Activated CD8-positive, alpha-beta memory T cell treated with anti-CD3 and anti-CD28 coated beads for 1 hour (primary cell): ENCODE data around the gene ADAM15.

ENCODE experiments used
- DNase-seq, 2 donors: peaks; one replicate each; pipeline ENCODE4 v3.0.0-alpha.2; 2020; ENCODE audit warnings: low read depth in 1 of 2; ENCODE audit errors: extremely low read depth in 1 of 2

The ADAM15 gene

DNA sequence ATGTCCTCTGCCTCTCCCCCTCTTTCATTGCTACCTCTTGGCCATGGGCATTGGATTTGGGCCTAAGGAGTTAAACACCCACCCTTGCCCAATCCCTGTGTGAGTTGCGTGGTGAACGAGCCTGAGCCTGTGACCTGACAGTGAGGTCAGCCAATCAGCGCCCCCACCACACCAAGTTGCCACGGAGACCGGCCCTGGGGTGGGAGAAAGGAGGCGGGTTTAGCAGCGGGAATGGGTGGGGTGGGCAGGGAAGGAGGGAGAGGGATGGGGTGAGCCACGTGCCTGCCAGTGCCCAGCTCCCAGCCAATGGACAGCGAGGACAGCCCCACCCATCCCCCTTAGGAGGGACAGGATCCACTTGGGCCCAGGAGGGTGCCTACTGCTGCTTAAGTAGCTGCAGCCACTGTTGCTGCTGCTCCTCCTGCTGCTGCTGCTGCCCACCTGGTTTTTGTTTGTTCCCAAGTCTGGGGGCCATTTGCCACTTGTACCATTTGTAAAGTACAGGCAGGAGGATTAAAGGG, 39.0 kb upstream of the ADAM15 start:
- DNase-seq: no peak

DNA sequence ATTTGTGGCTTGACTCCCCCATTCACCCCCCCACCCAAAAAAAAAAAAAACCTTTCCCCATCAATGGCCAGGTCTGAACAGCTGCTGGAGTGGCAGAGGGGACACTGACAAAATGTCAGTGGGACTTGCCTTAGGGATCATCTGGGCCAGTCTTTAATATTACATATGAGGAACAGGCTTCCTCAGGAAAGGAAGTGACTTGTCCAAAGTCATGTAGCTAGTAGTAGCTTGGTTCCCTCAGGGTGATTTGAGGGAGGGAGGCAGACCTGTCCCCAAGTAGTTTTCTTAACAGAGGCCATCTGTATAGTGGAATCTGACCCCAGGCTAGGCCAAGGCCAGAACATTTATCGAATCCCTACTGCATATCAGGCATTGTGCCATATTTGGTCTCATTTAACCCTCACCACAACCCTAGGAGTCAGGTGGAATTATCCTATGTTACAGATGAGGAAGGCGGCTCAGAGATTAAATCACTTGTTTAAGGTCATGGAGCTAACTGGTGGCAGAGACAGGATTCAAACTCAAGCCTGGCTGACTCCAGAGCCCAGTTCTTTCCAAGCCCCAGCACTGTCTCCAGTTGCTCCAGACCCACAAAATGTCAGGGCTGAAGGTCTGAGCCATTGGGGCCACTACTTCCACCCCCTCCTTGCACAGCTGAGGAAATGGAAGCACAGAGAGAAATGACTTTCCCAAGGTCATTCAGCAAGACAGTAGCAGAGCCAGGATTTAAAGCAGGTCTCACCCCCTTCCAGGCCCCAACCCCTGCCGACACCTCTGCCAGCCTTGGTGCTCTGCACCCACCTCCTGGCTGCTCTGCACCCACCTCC, 38.1 kb upstream of the ADAM15 start:
- DNase-seq: no peak

DNA sequence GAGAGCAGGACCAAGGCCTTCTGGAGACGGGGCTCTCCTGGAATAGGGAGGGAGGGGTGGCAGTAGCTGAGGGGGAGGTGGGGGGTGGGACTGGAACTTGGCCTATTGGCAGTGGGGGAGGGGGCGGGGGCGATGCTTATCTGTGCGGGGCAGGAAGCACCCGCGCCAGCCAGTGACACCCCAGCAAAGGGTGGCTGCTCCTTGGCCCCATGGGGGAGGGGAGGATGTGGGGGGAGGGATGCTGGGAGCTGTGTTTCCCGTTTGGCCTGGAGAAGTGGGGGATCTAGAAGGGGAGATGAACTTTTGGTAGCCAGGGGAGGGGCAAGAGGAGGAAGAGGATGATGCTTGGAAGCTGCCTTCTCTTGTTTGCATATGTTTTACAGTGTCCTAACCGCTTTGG, 37.5 kb upstream of the ADAM15 start:
- no peak for DNase-seq

DNA sequence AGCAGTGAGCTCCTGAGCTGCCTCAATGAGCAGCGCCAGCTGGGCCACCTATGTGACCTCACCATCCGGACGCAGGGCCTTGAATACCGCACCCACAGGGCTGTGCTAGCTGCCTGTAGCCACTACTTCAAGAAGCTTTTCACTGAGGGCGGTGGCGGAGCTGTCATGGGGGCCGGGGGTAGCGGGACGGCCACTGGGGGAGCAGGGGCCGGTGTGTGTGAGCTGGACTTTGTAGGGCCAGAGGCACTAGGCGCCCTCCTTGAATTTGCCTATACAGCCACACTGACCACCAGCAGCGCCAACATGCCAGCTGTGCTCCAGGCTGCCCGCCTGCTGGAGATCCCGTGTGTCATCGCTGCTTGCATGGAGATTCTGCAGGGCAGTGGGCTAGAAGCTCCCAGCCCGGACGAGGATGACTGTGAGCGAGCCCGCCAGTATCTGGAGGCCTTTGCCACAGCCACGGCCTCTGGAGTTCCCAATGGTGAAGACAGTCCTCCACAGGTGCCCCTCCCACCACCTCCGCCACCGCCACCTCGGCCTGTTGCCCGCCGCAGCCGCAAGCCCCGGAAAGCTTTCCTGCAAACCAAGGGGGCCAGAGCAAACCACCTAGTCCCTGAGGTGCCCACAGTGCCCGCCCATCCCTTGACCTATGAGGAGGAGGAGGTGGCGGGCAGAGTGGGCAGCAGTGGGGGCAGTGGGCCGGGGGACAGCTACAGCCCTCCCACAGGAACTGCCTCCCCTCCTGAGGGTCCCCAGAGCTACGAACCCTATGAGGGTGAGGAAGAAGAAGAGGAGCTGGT, 36.2 kb upstream of the ADAM15 start:
- DNase-seq: no peak

DNA sequence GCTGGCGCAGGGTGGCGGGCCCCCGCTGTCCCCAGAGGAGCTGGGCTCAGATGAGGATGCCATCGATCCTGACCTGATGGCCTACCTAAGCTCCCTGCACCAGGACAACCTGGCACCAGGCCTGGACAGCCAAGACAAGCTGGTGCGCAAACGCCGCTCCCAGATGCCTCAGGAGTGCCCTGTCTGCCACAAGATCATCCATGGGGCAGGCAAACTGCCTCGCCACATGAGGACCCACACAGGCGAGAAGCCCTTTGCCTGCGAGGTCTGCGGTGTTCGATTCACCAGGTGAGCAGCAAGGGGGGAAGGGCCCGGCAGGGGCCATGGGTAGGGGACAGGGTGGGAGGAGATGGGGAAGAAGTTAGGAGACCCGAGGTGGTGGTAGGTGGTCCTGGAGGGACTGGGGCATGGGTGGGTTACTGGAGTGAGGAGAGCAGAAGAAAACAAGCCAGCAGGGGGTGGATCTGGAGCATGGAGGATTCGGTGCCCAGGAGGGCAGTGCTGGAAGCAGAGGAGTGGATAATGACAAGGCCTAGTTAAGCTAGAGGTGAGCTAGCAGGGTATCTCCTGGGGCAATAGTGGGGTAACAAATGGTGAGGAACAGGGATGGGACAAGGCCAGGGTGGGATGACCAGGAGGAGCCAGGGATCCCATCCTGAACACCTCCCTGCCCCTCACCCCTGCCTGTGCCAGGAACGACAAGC, 35.4 kb upstream of the ADAM15 start:
- DNase-seq: no peak

DNA sequence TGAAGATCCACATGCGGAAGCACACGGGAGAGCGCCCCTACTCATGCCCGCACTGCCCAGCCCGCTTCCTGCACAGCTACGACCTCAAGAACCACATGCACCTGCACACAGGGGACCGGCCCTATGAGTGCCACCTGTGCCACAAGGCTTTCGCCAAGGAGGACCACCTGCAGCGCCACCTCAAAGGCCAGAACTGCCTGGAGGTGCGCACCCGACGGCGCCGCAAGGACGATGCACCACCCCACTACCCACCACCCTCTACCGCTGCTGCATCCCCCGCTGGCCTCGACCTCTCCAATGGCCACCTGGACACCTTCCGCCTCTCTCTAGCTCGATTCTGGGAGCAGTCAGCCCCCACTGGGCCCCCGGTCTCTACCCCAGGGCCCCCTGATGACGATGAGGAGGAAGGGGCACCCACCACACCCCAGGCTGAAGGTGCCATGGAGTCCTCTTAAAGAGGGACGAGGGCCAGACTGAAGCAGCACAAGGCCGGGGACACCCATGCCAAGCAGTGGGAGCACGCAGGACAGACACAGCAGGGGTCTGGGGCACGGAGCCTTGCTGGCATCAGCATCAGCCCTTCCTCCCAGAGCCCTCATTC, 34.8 kb upstream of the ADAM15 start:
- no peak for DNase-seq

DNA sequence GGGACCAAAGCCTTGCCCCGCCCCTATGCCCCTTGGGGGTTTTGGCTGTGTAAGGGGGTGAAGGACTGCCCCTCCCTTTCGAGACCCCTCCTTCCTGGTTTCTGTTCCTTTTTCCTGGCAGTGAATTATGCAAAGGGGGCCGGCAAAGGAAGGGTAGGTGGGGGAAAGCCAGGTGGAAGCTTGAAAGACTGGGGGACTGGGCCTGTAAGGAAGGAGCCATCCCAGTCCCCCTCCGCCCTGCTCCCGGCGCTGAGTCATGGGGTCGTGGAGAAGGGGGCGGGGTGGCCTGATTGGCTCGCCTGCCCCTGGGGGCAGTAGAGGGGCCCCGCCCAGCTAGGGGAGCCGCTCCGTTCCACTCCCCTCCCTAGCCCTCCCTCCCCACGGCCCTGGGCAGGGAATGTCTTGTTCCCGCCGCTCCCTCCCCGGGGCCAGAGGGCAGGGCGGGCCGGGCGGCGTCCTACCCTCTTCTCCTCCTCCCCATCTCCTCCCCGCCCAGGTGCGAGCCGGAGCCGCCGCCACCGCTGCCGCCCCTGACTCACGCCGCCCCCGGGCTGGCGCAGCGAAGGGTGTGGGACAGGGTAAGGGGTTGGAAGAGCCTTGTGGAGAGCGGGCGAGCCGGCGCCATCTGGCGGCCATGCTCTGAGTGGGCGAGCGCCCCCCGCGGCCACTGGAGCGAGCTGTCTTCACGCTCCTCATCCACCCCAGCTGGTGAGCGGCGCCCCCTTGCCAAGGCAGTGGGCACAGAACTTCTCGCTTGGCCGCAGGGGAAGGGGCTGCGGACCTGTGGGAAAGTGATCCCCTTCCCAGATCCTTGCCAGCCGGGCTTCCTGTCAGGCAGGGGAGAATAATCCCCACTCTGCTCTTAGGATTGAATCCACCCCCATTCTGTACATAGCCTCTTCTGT, 33.8 kb upstream of the ADAM15 start:
- DNase-seq: peak; percentile 65 to 81

DNA sequence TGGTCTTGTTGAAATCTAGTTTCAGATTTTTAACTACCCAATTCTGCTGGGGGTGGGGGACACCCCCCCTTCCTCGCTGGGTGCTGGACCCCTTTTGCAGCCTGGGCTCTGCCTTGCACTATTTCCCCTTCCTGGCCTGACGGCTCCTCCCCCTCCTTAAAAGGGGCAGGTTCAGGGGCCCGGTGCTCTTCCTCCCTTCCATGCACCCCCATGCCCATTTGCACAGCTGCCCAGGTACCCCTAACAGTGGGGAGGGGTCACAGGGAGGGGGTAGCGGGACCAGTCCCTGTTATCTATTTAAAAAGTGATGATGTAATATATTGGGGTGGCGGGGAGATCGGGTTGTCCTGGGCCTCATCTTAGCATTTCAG, 33.2 kb upstream of the ADAM15 start:
- no peak for DNase-seq

DNA sequence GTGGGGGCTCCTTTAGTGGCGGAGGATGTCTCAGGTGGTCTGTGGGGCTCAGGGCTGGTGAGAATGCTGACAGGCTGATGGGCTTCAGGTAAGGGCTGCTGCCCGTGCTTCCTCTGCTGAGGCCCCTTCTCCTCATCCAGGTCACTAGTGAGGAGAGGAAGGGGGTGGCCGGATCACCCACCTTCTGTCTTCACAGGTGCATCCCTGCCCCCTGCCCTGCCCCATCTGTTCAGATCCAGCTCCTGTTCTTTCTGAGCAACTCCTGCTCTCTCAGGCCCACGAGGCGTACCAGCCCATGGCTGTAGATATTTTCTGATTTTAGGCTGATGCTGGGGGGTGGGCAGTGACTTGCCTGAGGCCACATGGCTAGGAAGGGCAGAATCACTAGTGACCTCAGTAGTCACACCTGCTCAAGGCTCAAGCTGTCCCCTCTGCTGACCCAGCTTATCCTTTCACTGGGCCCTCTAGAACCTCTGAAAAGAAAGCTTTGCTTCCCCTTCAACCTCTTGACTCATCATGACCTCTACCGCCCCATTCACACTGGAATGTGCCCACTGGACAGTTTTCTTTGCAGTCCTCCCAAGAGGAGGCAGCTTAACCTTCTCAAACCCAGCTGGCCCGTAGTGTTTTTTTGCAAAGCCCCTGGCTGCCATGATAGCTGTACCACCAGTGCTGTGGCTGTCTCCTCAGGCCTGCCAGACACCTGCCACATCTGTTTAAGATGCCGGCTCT, 32.3 kb upstream of the ADAM15 start:
- DNase-seq: no peak

DNA sequence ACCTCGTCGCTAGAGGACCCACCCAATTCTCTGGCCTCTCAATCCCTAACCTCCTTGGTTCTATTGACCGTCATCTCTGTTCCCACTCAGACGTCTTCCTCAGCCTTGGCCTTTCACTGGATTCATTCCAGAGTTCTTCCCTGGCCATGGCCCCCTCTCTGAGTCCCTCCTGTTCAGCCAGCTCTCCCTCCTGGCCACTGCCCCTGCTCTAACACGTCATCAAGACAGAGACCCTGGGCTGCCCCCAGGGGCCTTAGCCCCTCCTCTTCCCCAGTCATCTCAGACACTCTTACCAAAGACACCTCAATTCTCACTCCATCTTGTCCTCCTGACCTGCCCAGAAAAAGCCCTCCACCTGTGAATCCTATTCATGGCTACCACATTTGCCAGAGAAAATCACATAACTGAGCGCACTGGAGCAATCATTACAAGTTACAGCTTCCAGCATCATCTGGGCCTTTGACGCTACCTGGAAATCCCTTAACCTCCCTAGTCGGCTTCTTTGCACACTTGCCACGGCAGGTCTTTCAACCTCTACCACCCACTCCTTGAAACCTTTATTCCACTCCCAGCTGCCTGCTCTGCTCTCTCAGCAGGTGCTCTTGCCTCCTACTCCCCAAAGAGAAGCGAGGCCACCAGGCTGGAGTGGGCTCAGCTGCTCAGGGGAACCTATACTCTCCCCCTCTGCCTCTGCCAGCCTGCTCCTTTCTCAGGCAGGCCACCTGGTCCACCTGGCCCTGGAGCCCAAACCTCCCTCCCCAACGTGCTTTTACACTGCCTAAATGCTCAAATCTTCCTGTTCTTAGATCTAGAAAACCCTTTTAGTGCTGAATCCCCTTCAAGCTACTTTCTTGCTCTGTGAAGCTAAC, 31.5 kb upstream of the ADAM15 start:
- DNase-seq: no peak

DNA sequence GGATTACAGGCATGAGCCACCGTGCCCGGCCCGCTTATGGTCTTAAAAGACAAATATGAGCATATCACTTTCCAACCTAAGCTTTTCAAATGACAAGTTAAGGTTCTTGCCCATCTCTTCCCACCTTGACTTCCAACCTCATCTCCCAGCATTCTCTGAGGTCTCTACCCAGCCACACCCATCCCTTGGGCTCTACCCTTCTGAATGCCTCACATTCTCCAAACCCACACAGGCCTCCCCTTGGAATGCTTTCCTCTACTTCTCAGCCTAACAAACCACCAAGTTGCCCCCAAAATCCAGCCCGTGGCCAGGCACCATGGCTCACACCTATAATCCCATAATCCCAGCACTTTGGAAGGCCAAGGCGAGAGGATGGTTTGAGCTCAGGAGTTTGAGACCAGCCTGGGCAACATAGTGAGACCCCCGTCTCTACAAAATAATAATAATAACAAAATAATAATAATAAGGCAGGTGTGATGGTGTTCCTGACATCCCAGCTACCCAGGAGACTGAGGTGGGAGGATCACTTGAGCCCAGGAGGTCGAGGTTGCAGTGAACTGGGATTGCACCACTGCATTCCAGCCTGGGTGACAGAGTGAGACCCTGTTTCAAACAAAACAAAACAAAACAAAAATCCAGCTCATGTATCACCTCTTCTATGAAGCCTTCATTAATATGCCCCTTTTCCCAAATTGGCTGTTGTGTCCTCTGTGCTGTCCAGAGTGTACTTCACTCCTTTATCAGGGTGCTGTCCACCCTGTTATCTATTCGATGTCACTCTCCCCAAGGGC, 28.8 kb upstream of the ADAM15 start:
- no peak for DNase-seq

DNA sequence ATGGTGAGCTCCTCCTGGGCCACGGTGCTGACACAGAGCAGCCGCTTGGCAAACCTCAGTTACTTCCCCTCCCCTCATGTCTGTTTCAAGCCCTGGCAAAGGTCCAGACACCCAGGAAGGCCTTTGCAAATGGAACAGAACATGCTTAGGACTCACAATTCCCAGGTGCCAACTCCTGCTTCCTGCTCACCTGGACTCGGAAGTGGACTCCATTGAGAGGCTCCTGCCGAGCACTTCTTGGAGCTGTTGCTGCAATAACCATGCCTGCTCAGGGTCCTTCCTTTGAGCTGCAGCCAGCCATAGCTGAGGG, 28.2 kb upstream of the ADAM15 start:
- no peak for DNase-seq

DNA sequence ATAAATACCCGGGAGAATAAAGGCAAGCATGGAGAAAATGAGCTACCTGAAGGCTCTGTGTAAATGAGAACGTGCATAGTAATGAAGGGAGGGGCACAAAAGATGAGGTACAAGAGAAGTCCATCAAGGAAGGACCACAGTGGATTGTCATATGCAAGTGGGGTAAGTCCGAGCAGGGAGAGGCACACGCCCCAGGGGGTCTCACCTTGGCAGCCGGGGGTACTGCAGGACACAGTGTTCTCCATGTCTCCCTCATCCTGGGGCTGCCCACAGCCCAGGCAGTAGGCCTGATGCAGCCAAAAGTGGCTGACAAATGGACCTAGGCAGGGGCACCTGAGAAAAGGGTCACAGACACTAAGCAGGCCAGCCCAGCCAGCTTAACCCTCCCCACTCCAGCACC, 27.5 kb upstream of the ADAM15 start:
- DNase-seq: no peak

DNA sequence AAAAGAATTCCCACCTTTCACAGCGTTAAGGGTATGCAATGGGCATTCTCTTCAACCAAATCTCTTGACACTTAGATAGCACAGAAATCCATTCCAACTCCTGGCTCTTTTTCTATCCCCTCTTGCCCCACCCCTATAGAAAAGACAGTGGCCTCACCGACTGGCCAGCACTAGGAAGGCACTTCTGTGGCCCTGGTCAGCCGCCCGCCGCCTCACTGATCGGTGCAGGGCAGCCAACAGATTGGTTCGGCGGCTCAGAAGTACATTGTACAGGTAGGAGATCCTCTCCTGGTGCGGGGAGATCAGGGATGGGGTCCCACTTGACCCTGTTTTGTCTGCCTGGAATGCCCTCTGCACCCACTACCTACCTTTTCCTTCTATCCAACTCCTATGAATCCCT, 26.8 kb upstream of the ADAM15 start:
- no peak for DNase-seq

DNA sequence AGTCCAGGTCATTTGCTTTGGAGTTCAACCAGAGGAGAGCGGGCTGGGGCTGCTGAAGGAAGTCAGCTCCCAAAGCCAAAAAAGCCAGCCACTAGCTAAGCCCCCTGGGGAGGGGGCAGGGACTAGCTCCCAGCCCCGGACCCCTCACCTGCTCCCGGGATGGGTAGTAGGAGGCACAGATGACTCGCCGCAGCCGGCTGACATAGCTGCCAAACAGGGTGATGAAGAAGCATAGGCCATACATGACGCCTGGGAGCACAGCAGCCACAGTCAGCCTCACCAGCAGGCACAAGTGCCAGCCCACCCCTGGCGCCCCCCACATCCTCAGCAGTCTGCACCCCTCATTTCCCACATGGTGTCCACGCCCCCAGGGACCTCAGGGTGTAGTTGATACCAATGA, 25.0 kb upstream of the ADAM15 start:
- no peak for DNase-seq

DNA sequence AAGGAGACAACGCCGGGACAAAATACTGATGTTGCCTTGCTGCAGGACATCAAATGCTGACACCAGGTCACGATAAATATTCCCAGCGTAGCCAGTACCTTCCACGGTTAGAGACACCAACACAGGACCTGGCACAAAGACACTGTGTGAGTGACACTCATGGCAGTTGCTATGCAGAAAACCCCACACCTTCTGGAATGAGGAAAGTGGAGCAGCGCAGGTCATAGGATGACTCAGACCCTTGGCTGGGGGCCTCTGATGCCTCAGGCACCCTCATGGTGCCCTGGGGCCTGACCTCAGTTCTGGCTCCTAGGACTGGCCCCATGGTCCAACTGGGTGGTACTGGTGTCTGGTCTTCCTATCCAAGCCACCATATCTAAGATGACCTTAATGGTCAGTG, 24.5 kb upstream of the ADAM15 start:
- no peak for DNase-seq

DNA sequence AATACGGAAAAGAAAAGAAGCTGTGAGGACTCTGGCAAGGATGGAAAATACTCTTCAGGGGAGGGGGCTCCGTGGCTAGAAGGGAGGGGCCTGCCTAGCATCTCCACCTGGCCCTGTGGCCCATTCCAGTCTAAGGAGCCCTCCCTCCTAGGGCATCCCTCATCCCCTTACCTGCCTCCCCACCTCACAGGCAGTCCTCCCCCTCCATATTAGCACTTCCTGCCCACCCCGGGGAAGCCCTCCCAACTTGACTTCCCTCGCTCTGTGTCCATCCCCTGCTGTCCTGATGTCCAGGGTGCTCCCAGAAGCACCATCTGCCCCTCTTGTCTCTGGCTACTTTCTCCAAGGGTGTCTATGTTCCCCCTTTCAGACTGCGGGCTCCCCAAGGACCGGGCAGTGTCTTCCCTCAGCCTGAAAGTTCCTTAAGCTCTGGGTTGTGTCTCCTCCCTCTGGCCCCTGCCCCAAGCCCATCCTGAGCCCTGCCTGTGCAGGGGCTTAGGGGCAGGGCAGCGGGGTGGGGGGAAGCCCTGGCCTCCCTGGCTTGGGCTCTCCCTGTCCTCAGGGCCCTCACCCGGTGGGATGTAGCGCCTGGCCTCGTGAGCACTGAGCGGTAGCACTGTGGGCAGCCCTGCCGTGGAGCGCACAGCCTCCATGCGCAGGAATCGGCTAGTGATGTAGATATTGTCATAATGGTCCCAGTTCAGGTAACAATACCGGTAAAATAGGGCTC, 21.4 kb upstream of the ADAM15 start:
- no peak for DNase-seq
